ENCODE measurements around the gene UBE2I.

DNA sequence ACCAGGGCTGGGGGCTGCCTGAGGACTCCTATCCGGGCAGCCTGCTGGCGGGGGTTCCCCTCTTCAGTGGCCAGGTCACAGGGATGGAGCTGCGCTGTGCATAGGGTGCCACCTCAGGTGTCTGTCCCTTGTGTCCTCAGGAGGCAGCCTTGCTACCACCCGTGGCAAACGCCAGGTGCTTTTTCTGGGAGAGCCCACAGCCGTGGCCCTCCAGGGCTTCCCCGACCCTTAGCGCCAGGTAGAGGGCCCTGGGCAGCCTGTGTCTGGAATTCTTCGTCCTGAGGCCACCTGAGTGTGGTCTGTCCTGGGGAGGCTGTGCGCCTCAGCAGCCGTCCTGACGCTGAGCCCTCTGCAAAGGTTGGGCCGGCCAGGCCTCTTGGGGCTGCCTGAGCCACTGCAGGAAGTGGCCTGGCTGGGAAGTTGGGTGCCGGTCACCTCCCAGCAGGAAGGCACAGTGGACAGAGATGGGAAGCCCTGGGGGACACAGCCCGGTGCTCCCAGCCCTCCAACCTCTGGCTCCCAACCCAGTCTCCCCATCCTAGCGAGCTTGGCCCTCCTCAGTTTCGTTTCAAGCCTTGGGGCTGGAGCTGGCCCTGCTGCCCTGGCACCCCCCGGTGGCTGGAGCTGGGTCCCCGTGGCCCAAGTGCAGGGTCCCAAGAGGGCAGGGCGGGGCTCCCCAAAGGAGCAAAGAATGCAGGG, 16.4 kb downstream of the UBE2I start:
- TF ChIP-seq CTCF (IDR thresholded peaks at IDR 0.05; ENCODE audit: low read length) (no peak), EZH2 (optimal IDR thresholded peaks at IDR 0.05; ENCODE audit: low read depth, low read length) (no peak), EZH2phosphoT487 (IDR thresholded peaks at IDR 0.05; ENCODE audit: low read length) (no peak)
